HG03521 (cell line): Measurements from ENCODE around the gene CACNA2D1.
A peak's percentile ranks its signal among the peaks of the same experiment; 100 is the strongest.

Experiments
- ATAC-seq: cut with Tn5 transposase; IDR thresholded peaks from one replicate; pipeline ENCODE4 v1.9.1; 2021; ENCODE audit warnings: mild to moderate bottlenecking, moderate library complexity; ENCODE audit not compliant: unreplicated experiment

The CACNA2D1 gene

GRCh38 chr7:82012453-82012852 is 431.1 kb downstream of the CACNA2D1 start:
- ATAC-seq, result no peak

DNA sequence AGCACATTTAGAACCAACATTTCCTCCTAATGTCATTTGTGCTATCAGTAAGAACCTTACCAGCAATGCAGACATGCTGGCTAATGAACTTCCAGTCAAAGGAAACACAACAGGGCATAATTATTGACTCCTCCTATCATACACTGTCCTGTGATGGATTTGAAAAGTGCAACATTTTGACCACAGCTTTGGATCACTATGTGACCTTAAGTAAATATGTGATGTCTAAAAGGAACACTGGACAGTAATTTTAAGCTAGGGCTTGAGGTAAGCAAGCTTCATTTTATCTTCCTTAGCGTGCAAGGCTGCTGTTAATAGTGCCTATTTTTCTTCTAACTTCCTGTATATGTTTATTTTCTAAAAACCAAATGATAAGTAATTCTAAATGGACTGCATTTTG is 433.2 kb downstream of the CACNA2D1 start:
- no peak for ATAC-seq

- no peak for ATAC-seq
Observed at GRCh38 chr7:82007315-82007714, 436.3 kb downstream of the CACNA2D1 start.

GRCh38 chr7:82005056-82005455 is 438.5 kb downstream of the CACNA2D1 start:
- no peak for ATAC-seq

GRCh38 chr7:81993186-81993585 is 450.4 kb downstream of the CACNA2D1 start:
- ATAC-seq, result no peak

DNA sequence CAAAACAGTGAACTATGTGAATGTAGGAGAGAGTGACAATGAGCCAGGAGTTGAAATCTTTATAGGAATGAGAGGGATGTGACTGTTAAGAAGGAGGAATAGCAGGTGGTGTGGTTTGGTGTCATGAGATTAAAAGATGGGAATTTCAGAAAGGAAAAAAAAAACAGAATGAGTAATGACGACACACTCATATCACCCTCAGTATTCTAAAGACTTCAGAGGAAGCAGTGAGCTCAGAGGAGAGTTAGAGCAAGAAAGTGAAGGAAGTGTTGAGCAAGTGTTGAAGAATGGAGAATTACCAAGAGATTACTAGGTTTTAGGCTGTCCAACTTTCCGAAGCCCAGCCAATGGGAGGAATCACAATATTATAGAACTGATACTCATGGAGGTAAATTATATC is 453.2 kb downstream of the CACNA2D1 start:
- no peak for ATAC-seq

GRCh38 chr7:81986723-81987470 is 456.7 kb downstream of the CACNA2D1 start:
- ATAC-seq, result no peak

DNA sequence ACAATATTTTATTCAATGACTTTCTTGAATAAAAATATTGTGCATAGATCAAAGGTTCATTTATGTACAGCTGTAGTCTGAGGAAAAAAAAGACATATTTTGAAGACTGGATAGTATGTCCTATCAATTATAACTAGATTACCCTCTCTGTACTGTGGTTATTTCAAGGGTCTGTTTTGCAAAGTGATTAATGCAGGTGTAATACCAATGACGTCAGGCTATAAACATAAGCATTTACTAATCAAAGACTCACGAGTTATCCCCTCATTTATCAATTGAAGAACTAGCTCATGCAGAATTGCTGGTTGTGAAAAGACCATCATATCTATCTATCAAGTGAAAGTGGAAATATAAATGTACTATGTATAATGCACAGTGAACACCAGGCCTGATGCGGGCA is 460.2 kb downstream of the CACNA2D1 start:
- no peak for ATAC-seq

- ATAC-seq, result no peak
Observed at GRCh38 chr7:81973117-81973516, 470.5 kb downstream of the CACNA2D1 start.

GRCh38 chr7:81960026-81960425 is 483.6 kb downstream of the CACNA2D1 start:
- ATAC-seq, result no peak

GRCh38 chr7:81957517-81957916 is 486.1 kb downstream of the CACNA2D1 start:
- no peak for ATAC-seq

GRCh38 chr7:81956520-81956919 is 487.1 kb downstream of the CACNA2D1 start:
- peak; percentile 90 for ATAC-seq

- ATAC-seq, result no peak
Observed at GRCh38 chr7:81949306-81949705, 494.3 kb downstream of the CACNA2D1 start.

GRCh38 chr7:81944058-81944457 is 499.5 kb downstream of the CACNA2D1 start:
- no peak for ATAC-seq

GRCh38 chr7:81937091-81937490 is 506.5 kb downstream of the CACNA2D1 start:
- no peak for ATAC-seq

GRCh38 chr7:81934596-81935301 is 508.8 kb downstream of the CACNA2D1 start:
- no peak for ATAC-seq

GRCh38 chr7:81932936-81933335 is 510.6 kb downstream of the CACNA2D1 start:
- no peak for ATAC-seq

DNA sequence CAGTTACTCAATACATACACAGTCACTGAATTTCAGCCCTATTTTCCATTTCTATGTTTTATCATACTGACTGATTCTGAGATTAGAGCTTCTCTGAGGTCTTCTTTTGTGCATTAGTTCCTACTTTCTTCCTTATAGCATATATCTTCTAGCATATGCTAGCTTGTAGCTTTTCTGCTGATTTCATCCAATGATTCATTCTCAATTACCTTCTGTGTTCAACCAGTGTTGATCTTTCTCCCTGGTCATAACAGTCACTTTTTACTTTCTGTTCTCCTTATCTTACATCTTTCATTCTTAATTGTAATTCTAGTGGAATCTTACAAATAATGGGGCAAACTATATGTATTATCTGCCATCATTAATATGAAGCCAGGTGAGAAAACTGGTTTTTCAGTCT is 514.2 kb downstream of the CACNA2D1 start:
- no peak for ATAC-seq

GRCh38 chr7:81926154-81926553 is 517.4 kb downstream of the CACNA2D1 start:
- no peak for ATAC-seq

DNA sequence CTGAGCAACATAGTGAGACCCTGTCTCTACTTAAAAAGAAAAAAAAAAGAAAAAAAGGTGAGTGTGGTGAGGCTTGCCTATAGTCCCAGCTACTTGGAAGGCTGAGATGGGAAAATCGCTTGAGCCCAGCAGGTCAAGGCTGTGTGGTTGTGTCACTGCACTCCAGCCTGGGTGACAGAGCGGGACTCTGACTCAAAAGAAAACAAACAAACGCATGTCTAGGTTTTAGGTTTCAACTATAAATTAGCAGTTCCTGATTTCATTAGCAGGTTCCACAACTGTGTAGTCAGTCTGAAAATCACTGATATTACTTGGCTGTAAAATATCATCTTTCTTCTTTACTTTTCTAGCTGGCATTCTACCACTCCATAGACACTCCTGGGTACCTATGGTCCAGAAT is 518.0 kb downstream of the CACNA2D1 start:
- ATAC-seq, result peak; percentile 69

DNA sequence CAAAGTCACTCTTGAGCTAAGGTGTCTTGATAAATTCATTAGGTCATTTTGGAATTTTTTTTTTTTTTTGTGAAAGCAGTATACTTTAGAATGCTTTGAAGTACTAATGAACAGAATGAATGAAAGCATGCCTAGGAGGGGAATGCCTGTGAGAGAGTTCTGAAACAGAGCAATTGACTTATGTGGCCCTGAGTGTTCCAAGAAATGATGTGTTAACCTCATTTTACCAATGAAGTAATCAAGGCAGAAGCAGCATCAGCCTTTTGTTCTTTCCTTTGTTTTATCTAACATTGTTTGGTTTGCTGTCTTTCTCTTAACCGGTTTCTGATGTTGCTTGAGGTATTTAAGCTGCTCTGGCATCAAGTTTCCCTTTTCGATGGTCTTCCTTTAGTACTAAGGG is 519.1 kb downstream of the CACNA2D1 start:
- no peak for ATAC-seq

GRCh38 chr7:81919494-81919893 is 524.1 kb downstream of the CACNA2D1 start:
- no peak for ATAC-seq
